ENCODE measurements around the gene ACTR6.
"Not testable (repeated sequence)": the region's sequence is repeated elsewhere in the genome, so short reads cannot be mapped to it uniquely, and the experiment has no call there.

ACTR6 gene

DNA sequence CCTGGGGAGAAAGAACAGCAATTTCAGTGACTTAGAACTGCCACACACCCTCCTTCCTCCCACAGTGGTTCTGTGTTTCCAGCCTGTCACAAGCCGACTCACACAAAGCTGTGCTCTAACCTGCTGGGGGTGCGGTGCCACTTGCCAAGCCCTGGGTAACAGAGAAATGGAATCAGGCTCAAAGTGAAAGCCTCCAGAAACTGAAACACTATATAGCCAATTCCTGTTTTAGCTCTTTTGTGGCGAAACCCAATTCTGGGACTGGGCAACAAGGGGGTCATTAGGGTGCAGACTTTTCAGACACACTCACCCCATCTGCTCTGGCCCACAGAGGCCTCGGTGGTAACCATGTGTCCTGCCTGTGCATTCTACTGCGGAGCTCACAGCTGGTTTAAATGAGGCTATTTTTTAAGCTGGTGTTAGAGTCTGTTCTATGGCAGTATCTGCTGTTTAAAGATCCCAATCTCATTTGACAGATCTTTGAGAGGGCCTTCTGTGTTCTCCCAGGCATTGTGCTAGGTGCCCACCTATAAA is 15.2 kb upstream of the ACTR6 start:
- no peak for DNase-seq

DNA sequence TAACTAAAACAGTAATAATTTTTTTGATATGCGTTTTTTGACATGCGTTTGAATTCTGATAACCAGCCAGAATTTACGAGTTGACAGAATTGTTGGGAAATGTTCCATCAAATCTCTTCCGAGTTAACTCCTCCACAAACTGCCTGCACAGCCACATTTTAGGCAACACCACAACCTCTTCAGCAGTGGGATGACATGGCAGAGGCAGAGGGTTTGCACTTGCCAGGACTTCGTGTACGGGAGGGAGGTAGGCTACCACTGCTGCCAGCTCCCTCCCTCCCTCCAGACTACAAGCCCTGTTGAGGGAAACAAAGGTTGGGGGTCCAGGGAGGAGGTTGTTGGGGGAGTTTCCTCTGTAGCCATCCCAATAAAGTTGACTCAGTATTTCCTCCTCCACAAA is 14.5 kb upstream of the ACTR6 start:
- no peak for DNase-seq

DNA sequence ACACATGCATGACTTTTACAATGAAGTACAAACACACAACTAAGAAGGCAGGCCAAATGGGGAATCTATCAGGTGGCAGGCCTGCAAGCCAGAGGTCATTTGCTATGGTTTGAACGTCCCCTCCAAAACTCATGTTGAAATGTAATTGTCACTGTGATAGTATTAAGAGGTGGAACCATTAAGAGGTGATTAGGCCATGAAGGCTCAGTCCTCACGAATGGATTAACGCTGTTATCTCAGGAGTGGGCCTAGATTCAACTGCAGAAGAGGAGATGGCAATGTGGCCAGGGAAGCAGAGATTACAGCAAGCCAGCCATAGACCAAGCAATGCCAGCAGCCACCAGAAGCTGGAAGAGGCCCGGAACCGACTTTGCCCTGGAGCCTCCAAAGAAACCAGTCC is 13.5 kb upstream of the ACTR6 start:
- no peak for DNase-seq

DNA sequence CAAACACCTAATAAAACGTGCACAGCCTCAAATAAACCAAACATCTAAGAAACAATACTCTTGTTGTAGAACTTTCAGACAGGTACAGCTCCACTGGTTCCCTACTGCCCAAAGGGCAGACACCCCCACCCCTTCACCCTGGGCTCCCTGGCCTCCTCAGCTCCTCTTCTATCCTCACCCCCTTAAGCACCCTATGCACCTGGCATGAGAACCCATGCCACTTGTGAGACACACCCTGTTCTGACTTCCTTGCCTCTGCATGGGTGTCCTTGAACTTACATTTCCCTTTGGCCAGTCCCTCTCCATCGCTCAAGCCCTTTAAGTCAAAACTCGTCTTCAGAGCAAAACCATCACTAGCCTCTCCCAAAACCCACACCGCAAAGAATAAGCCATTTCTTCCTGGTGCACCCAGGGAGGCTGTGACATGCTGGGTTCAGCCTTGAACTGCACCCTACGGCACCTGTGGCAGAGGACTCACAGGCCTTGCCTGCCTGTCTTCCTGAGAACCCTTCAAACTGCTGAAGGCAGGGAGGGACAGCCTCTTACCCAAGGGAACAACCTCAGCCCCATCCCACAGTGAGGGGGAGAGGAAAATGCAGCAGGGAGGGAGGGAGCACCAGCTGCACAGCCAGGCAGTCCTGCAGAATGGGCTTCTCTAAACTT is 12.6 kb upstream of the ACTR6 start:
- no peak for DNase-seq

GRCh38 chr12:100188888-100189635 is 11.6 kb upstream of the ACTR6 start:
- DNase-seq, result not testable (repeated sequence)

- DNase-seq, result no peak
Observed at GRCh38 chr12:100189636-100190394, 10.8 kb upstream of the ACTR6 start.

- no peak for DNase-seq
Observed at GRCh38 chr12:100193085-100193484, 7.5 kb upstream of the ACTR6 start.

DNA sequence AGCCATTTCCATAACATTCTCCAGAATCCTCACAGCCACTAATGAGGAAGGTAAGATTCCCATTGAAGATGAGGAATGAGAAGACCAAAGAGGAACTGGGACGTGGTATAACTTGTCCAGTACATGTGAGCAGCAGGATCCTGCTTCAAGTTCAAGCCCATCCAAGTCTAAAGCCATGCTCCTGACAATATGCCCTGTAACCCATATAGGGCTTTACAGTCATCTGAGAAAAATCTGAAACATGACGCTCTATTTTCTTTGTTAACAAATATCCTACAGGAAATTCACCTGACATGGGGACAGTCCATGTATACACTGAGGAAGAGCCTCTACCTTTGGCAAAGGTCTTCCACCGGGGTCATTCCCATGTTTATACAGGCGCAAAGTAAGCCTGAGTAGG is 3.1 kb upstream of the ACTR6 start:
- DNase-seq, result no peak

DNA sequence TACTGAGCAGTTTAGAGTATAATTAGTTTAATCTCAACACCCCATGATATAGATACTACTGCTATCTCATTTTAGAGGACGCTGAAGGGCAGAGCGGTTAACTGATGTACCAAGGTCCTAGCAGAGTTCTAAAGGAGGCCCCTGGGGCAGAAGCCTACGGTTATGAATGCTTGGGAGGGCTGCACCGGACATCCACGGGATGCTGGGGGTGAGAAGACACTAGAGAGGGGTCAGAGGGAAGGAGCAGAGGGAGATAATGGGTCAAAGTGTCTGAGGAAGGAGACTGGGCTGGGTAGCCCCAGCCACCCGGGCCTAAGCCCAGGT is 1.6 kb upstream of the ACTR6 start:
- DNase-seq, result no peak

- DNase-seq, result no peak
Observed at GRCh38 chr12:100199347-100200149, 1.1 kb upstream of the ACTR6 start.

GRCh38 chr12:100201604-100202423 is 1.2 kb downstream of the ACTR6 start:
- DNase-seq, result no peak

DNA sequence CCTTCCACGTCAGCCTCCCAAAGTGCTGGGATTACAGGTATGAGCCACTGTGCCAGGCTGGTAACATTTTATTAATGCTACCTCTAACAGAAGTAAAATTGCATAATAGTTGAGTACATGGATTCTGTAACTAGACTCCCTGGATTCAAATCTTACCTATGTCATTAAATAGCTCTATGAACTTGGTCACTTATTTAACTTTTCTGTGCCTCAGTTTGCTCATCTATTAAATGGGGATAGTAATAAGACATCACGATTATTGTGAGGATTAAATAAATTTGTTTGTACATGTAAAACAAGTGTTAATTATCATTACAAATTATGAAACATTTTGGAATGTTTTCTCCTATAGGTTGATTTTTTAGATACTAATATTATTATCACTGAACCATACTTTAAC is 6.7 kb downstream of the ACTR6 start:
- DNase-seq, result no peak

DNA sequence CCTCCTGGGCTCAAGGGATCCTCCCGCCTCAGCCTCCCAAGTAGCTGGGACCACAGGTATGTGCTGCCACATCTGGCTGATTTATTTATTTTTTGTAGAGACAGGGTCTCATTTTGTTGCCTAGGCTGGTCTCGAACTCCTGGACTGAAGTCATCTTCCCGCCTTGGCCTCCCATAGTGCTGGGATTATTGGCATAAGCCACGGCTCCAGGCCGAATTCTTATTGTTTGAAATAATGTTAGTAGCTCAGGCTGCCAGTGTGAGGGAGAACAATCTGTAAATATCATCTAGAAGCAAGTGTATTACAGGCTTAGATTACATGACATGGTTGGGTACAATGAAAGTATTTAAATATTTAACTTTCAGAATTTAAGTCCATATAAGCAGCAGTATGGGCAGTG is 8.2 kb downstream of the ACTR6 start:
- DNase-seq, result no peak

DNA sequence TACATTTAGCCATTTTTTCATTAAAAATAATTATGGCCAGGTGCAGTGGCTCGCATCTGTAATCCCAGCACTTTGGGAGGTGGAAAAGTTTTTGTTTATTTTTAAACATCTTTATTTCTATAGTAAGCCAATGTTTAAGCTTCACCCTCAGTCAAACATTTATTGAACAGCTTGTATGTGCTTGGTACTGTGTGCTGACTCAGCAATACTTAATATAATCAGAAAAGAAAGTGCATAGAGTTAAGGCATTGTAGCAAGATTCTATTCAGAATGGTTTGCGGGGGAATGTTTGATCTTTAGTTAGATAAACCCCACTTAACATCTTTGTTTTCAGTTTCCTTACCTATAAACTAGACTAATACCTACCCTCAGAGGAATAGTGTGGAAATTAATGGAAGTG is 11.1 kb downstream of the ACTR6 start:
- DNase-seq, result no peak

GRCh38 chr12:100213016-100213891 is 12.6 kb downstream of the ACTR6 start:
- DNase-seq, result no peak

GRCh38 chr12:100214518-100214917 is 13.9 kb downstream of the ACTR6 start:
- DNase-seq, result no peak

DNA sequence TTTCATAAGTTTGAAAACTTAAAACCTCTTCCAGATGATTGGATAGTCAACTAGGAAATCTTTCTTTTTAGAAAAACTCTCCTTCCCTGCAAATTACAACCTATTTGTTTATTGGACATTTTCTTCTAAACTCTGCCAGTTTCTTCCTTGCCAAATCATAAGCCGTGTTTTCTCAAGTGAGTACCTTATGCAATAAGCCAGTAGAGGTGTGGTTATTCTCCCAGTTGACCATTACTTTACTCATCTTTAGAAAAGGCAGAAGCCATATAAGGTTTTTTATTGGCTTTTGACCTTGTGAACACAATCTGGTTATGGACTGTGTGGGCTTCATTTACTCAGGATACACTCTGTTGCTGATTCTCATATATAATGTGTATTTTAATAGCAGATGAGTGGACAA is 14.6 kb downstream of the ACTR6 start:
- no peak for DNase-seq

GRCh38 chr12:100216337-100216736 is 15.7 kb downstream of the ACTR6 start:
- no peak for DNase-seq

DNA sequence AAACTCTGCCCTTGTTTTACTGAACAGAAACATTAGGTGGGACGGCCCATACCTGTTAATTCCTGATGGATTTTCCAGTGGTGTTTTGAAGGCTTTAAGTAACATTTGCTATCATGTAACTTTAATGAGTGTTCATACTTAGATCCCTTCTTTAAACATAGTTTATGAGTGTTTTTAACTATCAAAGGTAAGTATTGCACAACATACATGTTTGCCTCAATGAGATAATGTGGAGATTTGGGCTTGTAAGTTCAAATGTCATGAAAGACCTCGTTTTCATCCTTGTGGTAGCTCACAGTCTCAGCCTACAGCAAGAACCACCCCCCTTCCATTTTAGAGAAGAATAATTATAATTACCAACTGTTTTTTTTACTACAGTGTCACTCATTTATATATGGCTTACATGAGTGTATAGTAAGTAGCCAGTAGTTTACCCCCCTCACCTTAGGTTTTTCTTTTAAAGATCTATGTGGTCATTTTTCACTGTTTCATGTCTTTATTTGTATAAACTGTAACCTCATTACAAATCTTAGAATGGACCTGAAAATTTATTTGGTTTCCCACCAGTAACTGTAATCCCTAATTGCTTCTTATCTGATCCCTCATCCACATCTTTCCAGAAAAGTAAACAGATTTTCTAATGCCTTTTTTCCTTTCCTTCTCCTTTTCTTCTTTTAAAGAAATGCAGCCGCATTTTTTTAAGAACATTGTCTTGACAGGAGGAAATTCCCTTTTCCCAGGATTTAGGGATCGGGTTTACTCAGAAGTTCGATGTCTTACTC is 18.9 kb downstream of the ACTR6 start:
- no peak for DNase-seq

DNA sequence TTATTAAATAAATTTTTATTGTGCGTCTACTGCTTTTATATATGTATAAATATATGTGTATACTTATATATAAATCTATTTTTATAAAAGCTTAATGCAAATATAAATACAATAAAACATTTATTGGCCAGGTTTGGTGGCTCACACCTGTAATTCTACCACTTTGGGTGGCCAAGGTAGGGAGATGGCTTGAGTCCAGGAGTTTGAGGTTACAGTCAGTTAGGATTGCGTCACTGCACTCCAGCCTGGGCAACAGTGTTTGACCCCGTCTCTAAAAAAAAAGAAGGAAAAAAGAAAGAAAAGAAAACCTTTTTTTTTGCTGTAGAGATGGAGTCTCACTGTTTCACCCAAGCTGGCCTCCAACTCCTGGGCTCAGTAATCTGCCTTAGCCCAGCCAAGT is 20.9 kb downstream of the ACTR6 start:
- DNase-seq, result no peak

All from amniotic stem cell (primary cell).